GM12873 (cell line): ENCODE data around the gene CLOCK.

ENCODE experiments used
- TF ChIP-seq, protein P1 (sequence below): IDR thresholded peaks from 2 replicates; pipeline ENCODE4 v1.5.1; 2012; ENCODE audit warnings: low read depth, mild to moderate bottlenecking, moderate library complexity, low read length, control low read depth; ENCODE audit not compliant: insufficient read depth; ENCODE audit errors: missing control alignments

CLOCK gene

DNA sequence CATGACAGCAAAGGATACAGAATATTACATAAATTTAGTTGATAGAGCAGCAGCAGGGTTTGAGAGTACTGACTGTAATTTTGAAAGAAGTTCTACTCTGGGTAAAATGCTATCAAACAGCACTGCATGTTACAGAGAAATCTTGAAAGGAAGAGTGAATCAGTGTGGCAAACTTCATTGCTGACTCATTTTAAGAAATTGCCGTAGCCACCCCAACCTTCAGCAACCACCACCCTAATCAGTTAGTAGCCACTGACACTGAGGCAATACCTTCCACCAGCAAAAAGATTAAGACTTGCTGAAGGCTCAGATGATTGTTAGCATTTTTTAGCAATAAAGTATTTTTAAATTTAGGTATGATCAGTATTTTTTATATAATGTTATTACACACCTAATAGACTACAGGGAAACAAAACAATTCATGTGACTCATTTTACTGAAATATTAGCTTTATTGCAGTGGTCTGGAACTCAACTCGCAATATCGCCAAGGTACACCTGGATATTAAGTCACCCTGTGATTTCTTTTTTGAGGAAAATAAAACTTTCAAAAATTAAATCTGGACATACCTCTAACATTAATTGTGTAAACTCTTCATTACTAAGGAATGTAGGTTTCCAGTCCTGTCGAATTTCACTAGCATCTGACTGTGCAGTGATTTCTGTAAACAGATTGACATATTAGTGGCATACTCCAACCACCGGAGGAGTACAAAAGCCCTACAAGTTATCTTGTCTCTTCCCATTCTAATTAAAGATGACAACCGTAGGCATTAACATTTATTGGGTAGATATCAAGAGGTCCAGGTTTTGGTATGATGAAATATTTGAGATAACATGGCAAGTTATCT lies 71.1 kb downstream of the CLOCK start:
- TF ChIP-seq, protein P1, sequence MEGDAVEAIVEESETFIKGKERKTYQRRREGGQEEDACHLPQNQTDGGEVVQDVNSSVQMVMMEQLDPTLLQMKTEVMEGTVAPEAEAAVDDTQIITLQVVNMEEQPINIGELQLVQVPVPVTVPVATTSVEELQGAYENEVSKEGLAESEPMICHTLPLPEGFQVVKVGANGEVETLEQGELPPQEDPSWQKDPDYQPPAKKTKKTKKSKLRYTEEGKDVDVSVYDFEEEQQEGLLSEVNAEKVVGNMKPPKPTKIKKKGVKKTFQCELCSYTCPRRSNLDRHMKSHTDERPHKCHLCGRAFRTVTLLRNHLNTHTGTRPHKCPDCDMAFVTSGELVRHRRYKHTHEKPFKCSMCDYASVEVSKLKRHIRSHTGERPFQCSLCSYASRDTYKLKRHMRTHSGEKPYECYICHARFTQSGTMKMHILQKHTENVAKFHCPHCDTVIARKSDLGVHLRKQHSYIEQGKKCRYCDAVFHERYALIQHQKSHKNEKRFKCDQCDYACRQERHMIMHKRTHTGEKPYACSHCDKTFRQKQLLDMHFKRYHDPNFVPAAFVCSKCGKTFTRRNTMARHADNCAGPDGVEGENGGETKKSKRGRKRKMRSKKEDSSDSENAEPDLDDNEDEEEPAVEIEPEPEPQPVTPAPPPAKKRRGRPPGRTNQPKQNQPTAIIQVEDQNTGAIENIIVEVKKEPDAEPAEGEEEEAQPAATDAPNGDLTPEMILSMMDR = no peak

DNA sequence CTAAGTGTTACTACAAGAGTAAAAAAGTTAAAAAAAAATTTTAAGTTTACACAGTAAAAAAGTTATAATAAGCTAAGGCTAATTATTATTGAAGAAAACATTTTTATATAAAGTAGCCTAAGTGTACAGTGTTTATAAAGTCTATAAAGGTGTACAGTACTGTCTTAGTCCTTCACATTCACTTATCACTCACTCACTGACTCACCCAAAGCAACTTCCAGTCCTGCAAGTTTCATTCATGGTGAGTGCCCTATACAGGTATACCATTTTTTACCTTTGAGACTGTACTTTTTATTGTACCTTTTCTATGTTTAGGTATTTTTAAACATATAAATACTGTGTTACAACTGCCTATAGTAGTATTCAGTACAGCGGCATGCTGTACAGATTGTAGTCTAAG lies 76.7 kb downstream of the CLOCK start:
- TF ChIP-seq, protein P1 = no peak

DNA sequence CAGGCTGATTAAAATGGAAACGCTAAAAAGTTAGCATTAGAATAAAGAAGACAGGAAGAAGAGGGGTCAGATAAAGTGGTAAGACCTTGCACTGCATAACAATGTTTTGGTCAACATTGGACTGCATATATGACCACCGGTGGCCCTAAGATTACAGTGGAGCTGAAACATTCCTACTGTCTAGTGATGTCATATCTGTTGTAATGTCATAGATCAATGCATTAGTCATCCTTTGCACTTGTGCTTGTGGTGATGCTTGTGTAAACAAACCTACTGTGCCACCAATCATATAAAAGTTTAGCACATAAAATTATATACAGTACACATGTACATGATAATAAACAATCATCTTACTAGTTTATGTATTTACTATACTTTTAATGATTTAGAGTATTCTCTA lies 78.0 kb downstream of the CLOCK start:
- TF ChIP-seq, protein P1 = no peak

DNA sequence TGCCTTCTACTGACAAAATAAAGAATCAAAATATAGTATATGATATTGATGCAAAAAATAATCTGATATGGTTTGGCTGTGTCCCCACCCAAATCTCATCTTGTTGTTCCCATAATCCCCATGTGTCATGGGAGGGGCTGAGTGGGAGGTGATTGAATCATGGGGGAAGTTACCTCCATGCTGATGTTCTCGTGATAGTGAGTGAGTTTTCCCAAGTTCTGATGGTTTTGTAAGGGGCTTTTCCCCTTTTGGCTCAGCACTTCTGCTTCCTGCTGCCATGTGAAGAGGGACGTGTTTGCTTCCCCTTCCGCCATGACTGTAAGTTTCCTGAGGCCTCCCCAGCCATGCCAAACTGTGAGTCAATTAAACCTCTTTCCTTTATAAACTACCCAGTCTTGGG lies 80.7 kb downstream of the CLOCK start:
- TF ChIP-seq, protein P1 = no peak

GRCh38 chr4:55458611-55459010 lies 88.1 kb downstream of the CLOCK start:
- TF ChIP-seq, protein P1 = no peak

DNA sequence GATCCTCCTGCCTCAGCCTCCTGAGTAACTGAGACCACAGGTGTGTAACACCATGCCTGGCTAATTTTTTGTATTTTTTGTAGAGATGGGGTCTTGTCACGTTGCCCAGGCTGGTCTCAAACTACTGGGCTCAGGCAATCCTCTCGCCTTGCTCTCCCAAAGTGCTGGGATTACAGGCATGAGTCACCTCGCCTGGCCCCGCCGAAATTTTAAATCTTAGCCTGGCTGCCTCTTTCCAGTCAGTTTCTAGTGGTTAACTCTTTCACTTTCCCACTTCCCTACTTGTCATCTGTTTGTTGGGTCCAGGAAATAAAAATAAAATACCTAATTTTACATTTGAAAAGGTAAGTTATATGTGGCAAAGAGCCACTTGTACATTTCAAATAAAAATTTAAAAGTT lies 88.5 kb downstream of the CLOCK start:
- TF ChIP-seq, protein P1 = no peak

- TF ChIP-seq, protein P1 = no peak
Observed at GRCh38 chr4:55450566-55450965, 96.1 kb downstream of the CLOCK start.
